GM13977 (cell line): ENCODE measurements around the gene MARK2.

ENCODE experiments used
- DNase-seq: peaks from one replicate; pipeline ENCODE4 v3.0.0; 2012; ENCODE audit warnings: low spot score
- in situ Hi-C: fragments of 300-500 bp; cut with MboI; formaldehyde crosslinking; loops from one replicate; pipeline ENCODE4 v1.12.0; 2022; ENCODE audit warnings: low sequenced_read_pairs, low pct_unique_long_range_greater_than_20kb, mixed read lengths, inconsistent platforms; ENCODE audit not compliant: unreplicated experiment
- TF ChIP-seq, protein P1 (sequence below): IDR thresholded peaks from 2 replicates; pipeline ENCODE4 v1.5.1; 2012; ENCODE audit warnings: mild to moderate bottlenecking, control low read depth; ENCODE audit not compliant: insufficient read depth; ENCODE audit errors: extremely low read depth, missing control alignments

The MARK2 gene

DNA sequence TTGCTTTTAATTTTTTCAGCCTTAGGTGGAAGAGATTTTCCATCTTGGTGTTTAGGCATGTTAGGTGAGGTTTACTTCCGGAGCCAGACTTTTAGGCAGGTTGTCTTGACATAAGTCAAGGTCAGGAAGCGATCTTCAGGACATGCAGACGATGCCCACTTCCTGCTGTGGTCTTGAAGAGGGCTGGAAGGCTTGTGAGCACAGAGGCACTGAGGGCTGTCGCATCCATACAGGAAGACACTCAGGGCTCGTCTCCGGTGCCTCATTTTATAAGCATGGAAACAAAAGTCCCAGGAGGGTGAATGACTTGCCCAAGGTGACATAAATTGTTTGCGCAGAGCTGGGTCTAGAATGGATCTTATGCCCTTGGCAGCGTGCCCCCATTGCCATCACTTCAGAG is 30.8 kb downstream of the MARK2 start:
- DNase-seq, result no peak
- TF ChIP-seq, protein P1, sequence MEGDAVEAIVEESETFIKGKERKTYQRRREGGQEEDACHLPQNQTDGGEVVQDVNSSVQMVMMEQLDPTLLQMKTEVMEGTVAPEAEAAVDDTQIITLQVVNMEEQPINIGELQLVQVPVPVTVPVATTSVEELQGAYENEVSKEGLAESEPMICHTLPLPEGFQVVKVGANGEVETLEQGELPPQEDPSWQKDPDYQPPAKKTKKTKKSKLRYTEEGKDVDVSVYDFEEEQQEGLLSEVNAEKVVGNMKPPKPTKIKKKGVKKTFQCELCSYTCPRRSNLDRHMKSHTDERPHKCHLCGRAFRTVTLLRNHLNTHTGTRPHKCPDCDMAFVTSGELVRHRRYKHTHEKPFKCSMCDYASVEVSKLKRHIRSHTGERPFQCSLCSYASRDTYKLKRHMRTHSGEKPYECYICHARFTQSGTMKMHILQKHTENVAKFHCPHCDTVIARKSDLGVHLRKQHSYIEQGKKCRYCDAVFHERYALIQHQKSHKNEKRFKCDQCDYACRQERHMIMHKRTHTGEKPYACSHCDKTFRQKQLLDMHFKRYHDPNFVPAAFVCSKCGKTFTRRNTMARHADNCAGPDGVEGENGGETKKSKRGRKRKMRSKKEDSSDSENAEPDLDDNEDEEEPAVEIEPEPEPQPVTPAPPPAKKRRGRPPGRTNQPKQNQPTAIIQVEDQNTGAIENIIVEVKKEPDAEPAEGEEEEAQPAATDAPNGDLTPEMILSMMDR, result no peak
- in situ Hi-C loops, result no loop called here

DNA sequence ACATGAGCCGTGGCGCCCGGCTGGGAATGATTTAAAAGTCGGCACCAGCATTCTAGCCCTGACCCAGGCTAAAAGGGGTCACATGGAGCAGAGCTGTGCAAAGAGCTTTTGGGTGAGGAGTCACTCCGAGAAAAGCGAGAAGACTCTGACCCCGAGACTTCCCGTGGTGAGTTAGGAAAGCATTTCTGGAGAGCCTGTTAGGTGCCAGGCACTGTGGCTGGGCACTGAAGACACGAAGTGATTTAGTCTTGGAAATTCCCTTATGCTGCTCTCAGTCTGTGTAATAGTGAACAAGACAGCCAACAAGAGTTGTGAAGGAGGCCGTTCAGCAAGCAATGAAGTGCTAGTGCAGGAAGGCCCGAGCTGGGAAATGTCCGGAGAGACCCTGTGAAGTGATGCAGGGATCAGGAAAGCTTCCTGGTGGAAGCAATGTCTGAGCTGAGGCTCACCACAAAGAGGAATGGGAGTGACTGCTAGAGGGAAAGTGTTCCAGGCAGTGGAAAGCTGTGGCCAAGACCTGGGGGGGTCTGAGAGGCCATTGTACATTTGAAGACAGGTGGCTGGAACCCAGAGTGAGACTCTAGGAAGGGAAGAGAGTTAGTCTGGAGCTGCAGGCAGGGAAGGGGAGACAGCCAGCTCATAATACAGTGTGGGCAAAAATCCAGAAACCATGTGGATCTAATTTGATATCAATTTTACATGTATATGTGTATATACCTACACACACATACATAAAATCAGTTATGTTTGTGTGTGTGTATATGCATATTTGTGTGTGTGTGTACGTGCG is 31.6 kb downstream of the MARK2 start:
- in situ Hi-C loops, result no loop called here
- DNase-seq, result no peak
- TF ChIP-seq, protein P1, result no peak

DNA sequence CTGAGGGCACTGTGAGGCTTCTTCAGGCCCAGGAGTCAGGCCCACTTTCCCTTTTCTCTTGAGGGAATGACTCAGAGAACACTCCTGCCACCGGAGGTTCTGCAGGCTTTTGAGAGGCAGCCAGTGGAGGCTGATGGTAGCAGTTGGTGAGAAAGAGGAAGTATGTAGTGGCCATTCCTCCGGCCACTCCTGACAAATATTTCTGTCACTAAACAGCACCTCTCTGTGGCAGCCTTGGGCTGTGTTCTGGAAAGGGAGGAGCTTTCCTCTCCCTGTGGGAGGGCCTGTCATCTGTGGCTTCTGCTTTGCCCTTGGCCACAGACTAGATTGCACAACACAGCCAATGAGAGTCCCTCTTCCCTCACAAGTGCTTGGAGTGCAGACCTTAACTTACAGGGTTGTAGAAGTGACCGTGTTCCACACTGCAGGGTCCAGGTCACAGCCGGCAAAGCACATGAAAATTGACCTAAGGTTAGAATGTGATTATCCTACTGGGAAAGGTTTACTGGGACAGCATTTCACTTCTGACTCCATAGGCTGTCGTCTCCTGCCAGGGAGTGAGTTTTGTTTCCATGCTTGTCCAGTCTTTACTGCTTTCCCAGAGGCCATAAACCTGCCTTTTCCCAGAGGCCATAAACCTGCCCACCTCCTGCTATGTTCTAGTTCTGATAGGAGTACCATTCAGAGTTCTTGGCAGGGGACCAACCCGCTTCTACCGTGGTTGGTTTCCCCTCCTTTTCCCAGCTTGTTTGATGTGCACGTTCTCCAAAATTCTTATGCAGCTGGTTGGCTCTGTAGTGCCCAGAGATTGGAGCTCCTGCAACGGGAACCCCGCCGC is 33.3 kb downstream of the MARK2 start:
- in situ Hi-C loops, result no loop called here
- TF ChIP-seq, protein P1, result peak; percentile 65
- peak; percentile 79 for DNase-seq

DNA sequence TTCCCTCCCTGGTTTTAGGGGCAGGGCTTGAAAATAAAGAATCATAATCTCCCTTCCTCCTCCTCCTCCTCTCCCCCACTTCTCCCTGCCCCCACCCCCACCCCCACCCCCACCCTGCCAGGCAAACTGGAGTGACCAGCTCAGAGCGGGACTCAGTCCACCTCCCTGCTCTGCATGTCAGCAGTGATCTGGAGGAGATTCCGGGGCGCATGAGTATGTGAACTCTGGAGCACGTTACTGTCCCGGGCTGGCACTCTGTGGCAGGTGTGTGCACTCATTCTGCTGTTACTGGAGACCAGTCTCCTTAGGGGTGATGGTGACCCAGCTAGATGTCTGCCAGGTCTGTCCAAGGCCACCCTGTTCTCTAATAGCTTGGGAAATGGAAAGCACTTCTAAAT is 33.9 kb downstream of the MARK2 start:
- no peak for DNase-seq
- in situ Hi-C loops, result no loop called here

DNA sequence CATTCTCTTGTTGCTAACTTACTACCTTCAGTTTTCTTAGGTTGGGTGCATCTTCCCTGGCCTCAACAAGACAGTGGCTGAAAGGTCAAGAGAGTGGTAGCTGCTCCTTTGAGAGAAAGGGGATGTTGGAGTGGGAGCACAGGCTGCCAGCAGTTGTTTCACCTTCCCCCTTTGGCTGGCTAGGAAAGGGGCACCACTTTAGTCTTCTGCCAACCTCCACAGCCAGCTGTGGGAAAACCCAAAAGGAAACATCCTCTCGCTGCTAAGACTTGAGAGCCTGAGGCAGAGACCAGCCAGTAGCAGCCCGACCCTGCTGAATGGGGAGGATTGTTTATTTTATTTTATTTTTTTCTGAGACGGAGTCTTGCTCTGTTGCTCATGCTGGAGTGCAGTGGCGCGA is 34.4 kb downstream of the MARK2 start:
- no peak for DNase-seq
- TF ChIP-seq, protein P1, result no peak
- in situ Hi-C loops, result no loop called here

More for the DNA sequence above, 33.9 kb downstream of the MARK2 start:
- TF ChIP-seq, protein P1, result no peak

DNA sequence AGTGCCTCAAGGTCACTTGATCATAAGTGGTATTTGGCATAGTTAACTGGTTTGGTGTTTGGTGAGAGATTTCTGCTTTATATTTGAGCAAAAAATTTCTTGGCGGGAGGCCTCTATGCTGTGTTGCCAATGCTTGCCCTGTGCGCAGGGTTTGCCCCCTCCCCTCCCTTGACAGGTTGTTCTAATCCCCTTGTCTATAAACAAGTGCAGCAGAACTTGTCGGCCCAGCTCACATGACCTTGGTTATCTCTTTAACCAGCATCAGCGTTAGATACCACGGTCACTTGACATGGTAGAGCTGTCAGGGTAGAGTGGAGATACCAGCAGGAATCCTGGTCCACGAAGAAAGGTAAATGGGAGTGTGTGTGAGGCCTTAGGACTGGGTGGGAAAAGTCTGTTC is 35.6 kb downstream of the MARK2 start:
- DNase-seq, result no peak
- in situ Hi-C loops, result no loop called here
- TF ChIP-seq, protein P1, result no peak
